Measurements from ENCODE around the gene SUSD5. TPM values are rescaled to one million over a fixed set of nuclear protein-coding genes. Genes with fewer than 3 reads are reported as not detected.
"Not testable (repeated sequence)": the region's sequence is repeated elsewhere in the genome, so short reads cannot be mapped to it uniquely, and the experiment has no call there.

The SUSD5 gene
- total RNA-seq, 1 donor from 2014 or later = 1.9 TPM

DNA sequence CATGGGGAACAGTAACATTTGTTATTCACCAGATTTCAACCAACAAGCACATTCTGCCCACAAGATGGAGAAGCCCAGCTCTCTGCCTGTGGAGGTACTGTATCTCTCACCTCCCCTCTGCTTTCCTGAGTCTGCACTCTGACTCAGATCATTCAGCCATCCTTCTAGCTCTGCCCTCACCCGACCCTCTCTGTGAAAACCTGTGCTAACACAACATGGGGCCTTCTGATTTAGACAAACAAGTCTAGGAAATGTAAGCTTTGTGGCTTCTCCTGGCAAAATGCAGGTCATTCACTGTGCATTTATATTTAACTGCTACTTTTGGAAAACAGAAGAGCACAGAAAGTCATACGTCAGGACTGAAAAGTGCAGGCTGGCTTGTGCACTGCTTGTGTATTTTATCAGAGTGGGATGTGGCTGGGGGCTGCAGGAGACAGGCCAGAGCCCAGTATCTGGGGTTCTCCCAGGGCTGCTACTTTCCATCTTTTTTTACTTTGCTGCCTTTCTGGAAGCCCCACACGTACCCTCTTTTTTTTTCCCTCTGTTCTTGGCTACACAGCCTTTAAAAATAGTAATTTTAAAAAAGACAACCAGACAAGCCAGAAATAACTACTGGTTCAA is 50.8 kb downstream of the SUSD5 start:
- Histone ChIP-seq H3K36me3 (no peaks in the 10 kb centered on the region), H3K4me1 (no peaks in the 10 kb centered on the region), H3K9me3 (no peaks in the 10 kb centered on the region), H3K4me3 (no peak overlapping the region), H3K27ac (no peak overlapping the region), H3K27me3 (ENCODE audit: low read depth) (no peaks in the 10 kb centered on the region)
- DNase-seq (no peak), ATAC-seq (no peak)
- intact Hi-C loops (cut with DNase I) = no loop called here
- TF ChIP-seq, protein P1, sequence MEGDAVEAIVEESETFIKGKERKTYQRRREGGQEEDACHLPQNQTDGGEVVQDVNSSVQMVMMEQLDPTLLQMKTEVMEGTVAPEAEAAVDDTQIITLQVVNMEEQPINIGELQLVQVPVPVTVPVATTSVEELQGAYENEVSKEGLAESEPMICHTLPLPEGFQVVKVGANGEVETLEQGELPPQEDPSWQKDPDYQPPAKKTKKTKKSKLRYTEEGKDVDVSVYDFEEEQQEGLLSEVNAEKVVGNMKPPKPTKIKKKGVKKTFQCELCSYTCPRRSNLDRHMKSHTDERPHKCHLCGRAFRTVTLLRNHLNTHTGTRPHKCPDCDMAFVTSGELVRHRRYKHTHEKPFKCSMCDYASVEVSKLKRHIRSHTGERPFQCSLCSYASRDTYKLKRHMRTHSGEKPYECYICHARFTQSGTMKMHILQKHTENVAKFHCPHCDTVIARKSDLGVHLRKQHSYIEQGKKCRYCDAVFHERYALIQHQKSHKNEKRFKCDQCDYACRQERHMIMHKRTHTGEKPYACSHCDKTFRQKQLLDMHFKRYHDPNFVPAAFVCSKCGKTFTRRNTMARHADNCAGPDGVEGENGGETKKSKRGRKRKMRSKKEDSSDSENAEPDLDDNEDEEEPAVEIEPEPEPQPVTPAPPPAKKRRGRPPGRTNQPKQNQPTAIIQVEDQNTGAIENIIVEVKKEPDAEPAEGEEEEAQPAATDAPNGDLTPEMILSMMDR (IDR thresholded peaks at IDR 0.05) = no peak

DNA sequence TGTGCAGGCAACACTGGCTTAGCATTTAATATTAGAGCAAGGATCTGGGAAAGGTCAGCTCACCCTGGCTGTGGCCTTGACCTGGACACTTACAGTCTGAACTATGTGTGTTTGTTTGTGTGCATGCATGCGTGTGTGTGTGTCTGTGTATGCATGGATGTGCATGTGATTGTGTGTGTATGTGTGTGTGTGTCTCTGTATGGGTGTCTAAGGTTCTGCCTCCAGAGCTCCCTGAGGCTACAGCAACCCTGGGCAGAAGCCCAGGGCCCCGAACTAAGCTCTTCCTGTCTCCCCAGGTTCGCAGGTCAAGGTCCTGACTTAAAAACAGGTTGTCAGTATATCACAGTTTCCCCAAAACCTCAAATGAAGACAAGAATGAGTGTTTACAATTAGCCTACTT is 51.3 kb downstream of the SUSD5 start:
- no peaks in the 10 kb centered on the region for H3K4me1 ChIP-seq
- TF ChIP-seq, protein P1 (IDR thresholded peaks at IDR 0.05) = no peak
- H3K27ac ChIP-seq = no peak overlapping the region
- no peaks in the 10 kb centered on the region for H3K27me3 ChIP-seq (ENCODE audit: low read depth)
- H3K36me3 ChIP-seq = no peaks in the 10 kb centered on the region
- H3K9me3 ChIP-seq = no peaks in the 10 kb centered on the region
- intact Hi-C loops (cut with DNase I) = no loop called here
- DNase-seq = no peak
- H3K4me3 ChIP-seq = no peak overlapping the region
- no peak for ATAC-seq

DNA sequence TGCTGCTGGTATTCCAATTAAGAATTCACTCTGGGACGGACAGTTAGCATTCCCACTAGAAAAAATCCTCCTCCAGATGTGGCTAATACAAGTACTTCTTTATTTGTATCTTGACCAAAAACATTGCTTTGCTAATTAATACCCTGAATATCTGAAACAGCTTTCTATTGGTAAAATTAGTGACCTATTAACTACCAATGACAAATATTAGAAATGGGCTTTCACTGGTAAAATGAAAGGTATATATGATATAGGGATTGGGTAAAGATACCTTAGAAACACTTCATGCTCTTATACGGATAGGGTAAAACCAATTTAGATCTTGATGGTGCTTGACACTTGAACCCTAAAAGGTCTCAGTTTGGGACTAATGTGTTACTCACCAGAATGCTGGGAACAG is 52.5 kb downstream of the SUSD5 start:
- no peak for DNase-seq
- Histone ChIP-seq H3K4me3 (no peak overlapping the region), H3K27ac (no peak overlapping the region), H3K4me1 (no peaks in the 10 kb centered on the region), H3K27me3 (ENCODE audit: low read depth) (no peaks in the 10 kb centered on the region), H3K9me3 (no peaks in the 10 kb centered on the region), H3K36me3 (no peaks in the 10 kb centered on the region)
- no peak for ATAC-seq
- TF ChIP-seq, protein P1 (IDR thresholded peaks at IDR 0.05) = no peak
- intact Hi-C loops (cut with DNase I) = no loop called here

DNA sequence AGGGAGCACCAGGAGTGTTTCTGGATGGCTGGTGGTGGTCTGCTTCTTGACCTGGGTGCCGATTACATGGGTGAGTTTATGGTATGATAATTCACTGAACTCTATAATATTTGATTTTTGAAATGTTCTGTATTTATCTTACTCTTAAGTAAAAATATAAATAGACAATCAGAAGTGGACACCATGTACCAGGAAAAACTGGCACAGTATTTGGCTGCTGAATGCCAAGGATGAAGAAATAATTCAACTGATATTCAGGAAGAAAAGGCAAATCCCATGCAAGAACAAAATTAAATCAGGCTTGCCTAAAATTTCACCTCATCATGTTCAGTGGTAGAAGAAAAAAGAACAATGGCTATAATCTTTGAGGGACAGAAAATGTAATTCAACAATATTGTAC is 53.2 kb downstream of the SUSD5 start:
- TF ChIP-seq, protein P1 (IDR thresholded peaks at IDR 0.05) = no peak
- no peak for ATAC-seq
- no peak overlapping the region for H3K27ac ChIP-seq
- H3K4me1 ChIP-seq = no peaks in the 10 kb centered on the region
- no peaks in the 10 kb centered on the region for H3K36me3 ChIP-seq
- no peaks in the 10 kb centered on the region for H3K9me3 ChIP-seq
- no peak for DNase-seq
- H3K4me3 ChIP-seq = no peak overlapping the region
- H3K27me3 ChIP-seq (ENCODE audit: low read depth) = no peaks in the 10 kb centered on the region
- intact Hi-C loops (cut with DNase I) = no loop called here

DNA sequence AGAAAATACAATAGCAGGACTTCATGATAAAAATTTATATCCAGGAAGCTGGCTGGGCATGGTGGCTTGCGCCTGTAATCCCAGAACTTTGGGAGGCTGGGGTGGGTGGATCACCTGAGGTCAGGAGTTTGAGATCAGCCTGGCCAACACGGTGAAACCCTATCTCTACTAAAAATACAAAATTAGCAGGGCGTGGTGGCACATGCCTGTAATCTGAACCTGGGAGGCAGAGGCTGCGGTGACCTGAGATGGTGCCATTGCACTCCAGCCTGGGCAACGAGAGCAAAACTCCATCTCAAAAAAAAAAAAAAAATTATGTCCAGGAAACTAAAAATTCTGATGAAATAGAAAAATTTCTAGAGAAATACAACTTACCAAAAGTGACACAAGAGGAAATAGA is 56.0 kb downstream of the SUSD5 start:
- H3K27ac ChIP-seq; intact Hi-C loops (cut with DNase I); ATAC-seq; H3K36me3 ChIP-seq; H3K9me3 ChIP-seq; H3K4me1 ChIP-seq; H3K4me3 ChIP-seq; DNase-seq; H3K27me3 ChIP-seq (ENCODE audit: low read depth): not testable (repeated sequence)

DNA sequence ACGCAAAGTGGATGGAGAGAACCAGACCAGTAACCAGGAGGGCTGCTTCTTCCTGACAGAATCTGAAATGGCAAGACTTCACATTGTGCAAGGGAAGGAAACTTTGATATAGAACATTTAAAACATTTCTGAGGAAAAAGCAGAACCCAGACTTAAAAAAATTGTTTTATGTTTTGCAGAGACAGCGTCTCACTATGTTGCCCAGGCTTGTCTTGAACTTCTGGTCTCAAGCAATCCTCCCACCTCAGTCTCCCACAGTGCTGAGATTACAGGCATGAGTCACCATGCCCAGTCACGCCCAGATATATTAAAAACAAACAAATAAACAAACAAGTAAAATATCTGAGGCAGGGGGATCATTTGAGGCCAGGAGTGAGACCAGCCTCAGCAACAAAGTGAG is 58.6 kb downstream of the SUSD5 start:
- ATAC-seq (no peak), DNase-seq (no peak)
- Histone ChIP-seq H3K36me3 (no peaks in the 10 kb centered on the region), H3K27ac (no peak overlapping the region), H3K4me3 (no peak overlapping the region), H3K9me3 (no peaks in the 10 kb centered on the region), H3K4me1 (no peaks in the 10 kb centered on the region), H3K27me3 (ENCODE audit: low read depth) (no peaks in the 10 kb centered on the region)
- intact Hi-C loops (cut with DNase I) = no loop called here
- TF ChIP-seq, protein P1 (IDR thresholded peaks at IDR 0.05) = no peak

Measured in lower lobe of right lung (tissue), 2 donors.